SKM-1 treated with dmso at 0.1 percent for 144 hours (cell line): ENCODE data around the gene LAMA1.
"Not testable (repeated sequence)": the region's sequence is repeated elsewhere in the genome, so short reads cannot be mapped to it uniquely, and the experiment has no call there.

Source experiments
- DNase-seq: peaks from one replicate; lab custom pipeline; 2025; ENCODE audit not compliant: unreplicated experiment; lab: John Stamatoyannopoulos, UW

The LAMA1 gene

GRCh38 chr18:7117390-7118355 lies at the start of gene LAMA1:
Gene LAMA1, minus strand, starts transcription at chr18:7117797. Its CDS starts 77 bp downstream, at chr18:7117720.
- DNase-seq = no peak

GRCh38 chr18:7165846-7166393 lies 48.3 kb upstream of the LAMA1 start:
- no peak for DNase-seq

GRCh38 chr18:7164323-7165004 lies 46.9 kb upstream of the LAMA1 start:
- no peak for DNase-seq

- DNase-seq = no peak
Observed at GRCh38 chr18:7158216-7158615, 40.6 kb upstream of the LAMA1 start.

GRCh38 chr18:7157760-7158159 lies 40.2 kb upstream of the LAMA1 start:
- no peak for DNase-seq

- no peak for DNase-seq
Observed at GRCh38 chr18:7155887-7156286, 38.3 kb upstream of the LAMA1 start.

- no peak for DNase-seq
Observed at GRCh38 chr18:7155092-7155491, 37.5 kb upstream of the LAMA1 start.

- no peak for DNase-seq
Observed at GRCh38 chr18:7152440-7152839, 34.8 kb upstream of the LAMA1 start.

- no peak for DNase-seq
Observed at GRCh38 chr18:7147399-7147798, 29.8 kb upstream of the LAMA1 start.

GRCh38 chr18:7146067-7146466 lies 28.5 kb upstream of the LAMA1 start:
- DNase-seq = no peak

- not testable (repeated sequence) for DNase-seq
Observed at GRCh38 chr18:7144921-7145320, 27.3 kb upstream of the LAMA1 start.

GRCh38 chr18:7141287-7141686 lies 23.7 kb upstream of the LAMA1 start:
- no peak for DNase-seq

- DNase-seq = no peak
Observed at GRCh38 chr18:7139409-7139808, 21.8 kb upstream of the LAMA1 start.

- DNase-seq = no peak
Observed at GRCh38 chr18:7133181-7133580, 15.6 kb upstream of the LAMA1 start.

GRCh38 chr18:7132356-7133150 lies 15.0 kb upstream of the LAMA1 start:
- no peak for DNase-seq

- no peak for DNase-seq
Observed at GRCh38 chr18:7122376-7122775, 4.8 kb upstream of the LAMA1 start.

- DNase-seq = no peak
Observed at GRCh38 chr18:7116792-7117389, 706 bp downstream of the LAMA1 start.

- no peak for DNase-seq
Observed at GRCh38 chr18:7116001-7116730, 1.4 kb downstream of the LAMA1 start.

GRCh38 chr18:7112936-7113335 lies 4.7 kb downstream of the LAMA1 start:
- no peak for DNase-seq

- no peak for DNase-seq
Observed at GRCh38 chr18:7111134-7111533, 6.5 kb downstream of the LAMA1 start.
